Activated naive CD4-positive, alpha-beta T cell treated with anti-CD3 and anti-CD28 coated beads, Interleukin-2, amount 10 ng/mL, durations not matched to agents 7 days and 5 days (primary cell): ENCODE measurements around the gene RPRD2.

Source experiments
- CTCF ChIA-PET: fragments of 350-600 bp; sonication (Branson Sonifier 250); formaldehyde crosslinking; loops from one replicate; lab custom pipeline; 2021; ENCODE audit warnings: antibody characterized with exemption; lab: Charles Lee
- DNase-seq: peaks from one replicate; pipeline ENCODE4 v3.0.0-alpha.2; 2020
- H3K27ac Mint-ChIP-seq: one replicate; pipeline ENCODE4 v1.8.0; 2021; ENCODE audit warnings: mild to moderate bottlenecking, moderate library complexity, mixed read lengths
- H3K27me3 Mint-ChIP-seq: one replicate; pipeline ENCODE4 v1.8.0; 2021; ENCODE audit warnings: mild to moderate bottlenecking, mixed read lengths
- H3K36me3 Mint-ChIP-seq: one replicate; pipeline ENCODE4 v1.8.0; 2021; ENCODE audit warnings: mixed read lengths
- H3K4me1 Mint-ChIP-seq: one replicate; pipeline ENCODE4 v1.8.0; 2021; ENCODE audit warnings: mixed read lengths
- H3K4me3 Mint-ChIP-seq: one replicate; pipeline ENCODE4 v1.8.0; 2021; ENCODE audit warnings: mild to moderate bottlenecking, moderate library complexity, mixed read lengths
- H3K9me3 Mint-ChIP-seq: one replicate; pipeline ENCODE4 v1.8.0; 2021; ENCODE audit warnings: mixed read lengths

The RPRD2 gene

GRCh38 chr1:150521196-150521968 lies 157.4 kb downstream of the RPRD2 start:
- Mint-ChIP-seq H3K27ac (no peak overlapping the region), H3K27me3 (peaks cover 5% of the 10 kb centered on the region), H3K4me1 (peaks cover 14% of the 10 kb centered on the region), H3K9me3 (no peaks in the 10 kb centered on the region), H3K36me3 (no peaks in the 10 kb centered on the region), H3K4me3 (no peak overlapping the region)
- CTCF ChIA-PET: interaction anchor here (1.1 to 2.0 kb wide), 2 partner anchors 11 to 266 kb away, joined by 4 read pairs; no protein-coding TSS in a partner anchor
- DNase-seq: no peak

GRCh38 chr1:150525348-150525747 lies 161.4 kb downstream of the RPRD2 start:
- H3K9me3 Mint-ChIP-seq: no peaks in the 10 kb centered on the region
- peaks cover 5% of the 10 kb centered on the region for H3K4me1 Mint-ChIP-seq
- CTCF ChIA-PET: no interaction called here
- H3K27me3 Mint-ChIP-seq: peaks cover 5% of the 10 kb centered on the region
- H3K4me3 Mint-ChIP-seq: no peak overlapping the region
- H3K27ac Mint-ChIP-seq: no peak overlapping the region
- no peaks in the 10 kb centered on the region for H3K36me3 Mint-ChIP-seq
- no peak for DNase-seq
